Caco-2 (cell line): Measurements from ENCODE around the gene FOXJ3. TPM values are rescaled to one million over a fixed set of nuclear protein-coding genes. Genes with fewer than 3 reads are reported as not detected.

ENCODE experiments used
- BruUV-seq: library from RNA; stranded (reverse); fragments of 400-500 nt; replicated peaks from 2 replicates; lab custom pipeline; 2021; lab: Mats Ljungman, UMichigan
- CTCF ChIA-PET: fragments of 300-600 bp; sonication (Branson Sonifier 250); formaldehyde crosslinking; loops from one replicate; lab custom pipeline; 2022; ENCODE audit warnings: antibody characterized with exemption; lab: Charles Lee
- POLR2A ChIA-PET: fragments of 300-600 bp; sonication (Branson Sonifier 250); formaldehyde crosslinking; loops from one replicate; lab custom pipeline; 2022; ENCODE audit warnings: antibody characterized with exemption; lab: Charles Lee
- DNase-seq, 2 experiments: peaks; one replicate each; pipeline versions ENCODE4 v3.0.0 to v3.0.0-alpha.2; 2020 to 2022
- H3K27me3 ChIP-seq: replicated peaks from 2 replicates; pipeline ENCODE4 v1.6.0; 2011; ENCODE audit warnings: low read length; ENCODE audit not compliant: control insufficient read depth, insufficient read depth
- H3K36me3 ChIP-seq: 2 replicates; pipeline ENCODE4 v1.5.1; 2011; ENCODE audit warnings: low read length; ENCODE audit not compliant: control insufficient read depth, insufficient read depth
- H3K4me1 ChIP-seq: fragments of 250-450 bp; sonication (Bioruptor Pico); 2 replicates; pipeline ENCODE4 v1.5.1; 2020; ENCODE audit warnings: mild to moderate bottlenecking
- H3K4me3 ChIP-seq: 2 replicates; pipeline ENCODE4 v1.5.1; 2011; ENCODE audit warnings: low read depth, mild to moderate bottlenecking, control low read depth, low read length
- H3K9me3 ChIP-seq: fragments of 250-450 bp; sonication (Bioruptor Pico); 2 replicates; pipeline ENCODE4 v1.5.1; 2020; ENCODE audit warnings: mild to moderate bottlenecking, moderate library complexity
- H3K27ac Mint-ChIP-seq: one replicate; pipeline ENCODE4 v1.8.0; 2022; ENCODE audit warnings: mixed read lengths; ENCODE audit not compliant: unreplicated experiment
- H3K27me3 Mint-ChIP-seq: one replicate; pipeline ENCODE4 v1.8.0; 2022; ENCODE audit warnings: mixed read lengths; ENCODE audit not compliant: insufficient read depth, unreplicated experiment
- H3K36me3 Mint-ChIP-seq: one replicate; pipeline ENCODE4 v1.8.0; 2022; ENCODE audit warnings: mild to moderate bottlenecking, mixed read lengths; ENCODE audit not compliant: insufficient read depth, unreplicated experiment
- H3K4me1 Mint-ChIP-seq: one replicate; pipeline ENCODE4 v1.8.0; 2022; ENCODE audit warnings: low read depth, mixed read lengths; ENCODE audit not compliant: unreplicated experiment
- H3K4me3 Mint-ChIP-seq: one replicate; pipeline ENCODE4 v1.8.0; 2022; ENCODE audit warnings: mild to moderate bottlenecking, moderate library complexity, mixed read lengths; ENCODE audit not compliant: unreplicated experiment
- H3K9me3 Mint-ChIP-seq: one replicate; pipeline ENCODE4 v1.8.0; 2022; ENCODE audit warnings: mixed read lengths; ENCODE audit not compliant: unreplicated experiment
- intact Hi-C: fragments of 100-400 bp; cut with micrococcal nuclease; formaldehyde crosslinking; loops from one replicate; pipeline ENCODE4 v1.10.0; 2022; ENCODE audit not compliant: unreplicated experiment
- total RNA-seq: library from RNA; stranded (reverse); gene quantifications from 2 replicates; pipeline ENCODE4 v1.2.3, GENCODE V29; 2022
- TF ChIP-seq, protein P1 (sequence below), 2 experiments: fragments of 200-600 bp in 1 of 2; IDR thresholded peaks; 1 replicate in 1 of 2; 2 replicates in 1 of 2; pipeline versions ENCODE4 v1.5.1 to v1.8.0; 2011 to 2022; ENCODE audit warnings: antibody characterized with exemption in 1 of 2, control low read depth in 1 of 2, inconsistent platforms in 1 of 2, low read depth in 1 of 2, low read length in 1 of 2, mild to moderate bottlenecking in 1 of 2, moderate library complexity in 1 of 2; ENCODE audit not compliant: insufficient read depth in 1 of 2, severe bottlenecking in 1 of 2, unreplicated experiment in 1 of 2

Gene FOXJ3
- total RNA-seq, 1 experiment from 2014 or later, result 60.2 TPM

DNA sequence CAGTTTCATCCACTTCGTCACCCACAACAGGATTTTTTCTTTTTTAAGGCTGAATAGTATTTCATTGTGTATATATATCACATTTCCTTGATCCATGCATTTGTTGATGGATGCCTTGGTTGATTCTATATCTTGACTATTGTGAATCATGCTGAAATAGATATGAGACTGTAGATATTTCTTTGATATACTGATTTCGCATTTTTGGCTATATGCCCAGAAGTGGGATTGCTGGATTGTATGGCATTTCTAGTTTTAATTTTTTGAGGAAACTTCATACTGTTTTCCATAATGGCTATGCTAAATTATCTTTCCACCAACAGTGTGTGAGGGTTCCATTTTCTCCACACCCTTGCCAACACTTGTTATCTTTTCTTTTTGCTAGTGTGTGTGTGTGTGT is 176.8 kb downstream of the FOXJ3 start:
- no peaks in the 10 kb centered on the region for H3K27me3 ChIP-seq
- H3K27ac Mint-ChIP-seq, result no peak overlapping the region
- TF ChIP-seq, protein P1, sequence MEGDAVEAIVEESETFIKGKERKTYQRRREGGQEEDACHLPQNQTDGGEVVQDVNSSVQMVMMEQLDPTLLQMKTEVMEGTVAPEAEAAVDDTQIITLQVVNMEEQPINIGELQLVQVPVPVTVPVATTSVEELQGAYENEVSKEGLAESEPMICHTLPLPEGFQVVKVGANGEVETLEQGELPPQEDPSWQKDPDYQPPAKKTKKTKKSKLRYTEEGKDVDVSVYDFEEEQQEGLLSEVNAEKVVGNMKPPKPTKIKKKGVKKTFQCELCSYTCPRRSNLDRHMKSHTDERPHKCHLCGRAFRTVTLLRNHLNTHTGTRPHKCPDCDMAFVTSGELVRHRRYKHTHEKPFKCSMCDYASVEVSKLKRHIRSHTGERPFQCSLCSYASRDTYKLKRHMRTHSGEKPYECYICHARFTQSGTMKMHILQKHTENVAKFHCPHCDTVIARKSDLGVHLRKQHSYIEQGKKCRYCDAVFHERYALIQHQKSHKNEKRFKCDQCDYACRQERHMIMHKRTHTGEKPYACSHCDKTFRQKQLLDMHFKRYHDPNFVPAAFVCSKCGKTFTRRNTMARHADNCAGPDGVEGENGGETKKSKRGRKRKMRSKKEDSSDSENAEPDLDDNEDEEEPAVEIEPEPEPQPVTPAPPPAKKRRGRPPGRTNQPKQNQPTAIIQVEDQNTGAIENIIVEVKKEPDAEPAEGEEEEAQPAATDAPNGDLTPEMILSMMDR (IDR thresholded peaks at IDR 0.05; ENCODE audit: insufficient read depth in 1 of 2, low read depth in 1 of 2, low read length in 1 of 2, severe bottlenecking in 1 of 2, unreplicated experiment in 1 of 2), result no peak
- 0 out of 2 replicates have a peak, but pooled peaks cover 2% of the 10 kb centered on the region for H3K4me1 ChIP-seq
- H3K4me1 Mint-ChIP-seq, result peaks cover 7% of the 10 kb centered on the region
- peaks cover 9% of the 10 kb centered on the region; the same call in 1 of the 2 replicates for H3K9me3 ChIP-seq
- DNase-seq, result no peak
- H3K9me3 Mint-ChIP-seq, result no peaks in the 10 kb centered on the region
- peaks cover 6% of the 10 kb centered on the region for H3K36me3 Mint-ChIP-seq
- H3K4me3 Mint-ChIP-seq, result no peak overlapping the region
- intact Hi-C loops, result no loop called here
- no peaks in the 10 kb centered on the region for H3K36me3 ChIP-seq
- POLR2A ChIA-PET, result no interaction called here
- H3K4me3 ChIP-seq, result no peak overlapping the region
- BruUV-seq, result no TSS peak
- no peaks in the 10 kb centered on the region for H3K27me3 Mint-ChIP-seq
- CTCF ChIA-PET, result no interaction called here

- peaks cover 7% of the 10 kb centered on the region; the same call in 1 of the 2 replicates for H3K4me1 ChIP-seq
- no peak overlapping the region for H3K4me3 Mint-ChIP-seq
- H3K36me3 ChIP-seq, result no peaks in the 10 kb centered on the region
- peaks cover 9% of the 10 kb centered on the region; the same call in 1 of the 2 replicates for H3K9me3 ChIP-seq
- no peak overlapping the region for H3K4me3 ChIP-seq
- no peak for DNase-seq
- ChIA-PET POLR2A (no interaction called here), CTCF (no interaction called here)
- H3K27me3 Mint-ChIP-seq, result no peaks in the 10 kb centered on the region
- intact Hi-C loops, result no loop called here
- no TSS peak for BruUV-seq
- H3K36me3 Mint-ChIP-seq, result peaks cover 6% of the 10 kb centered on the region
- no peak overlapping the region for H3K27ac Mint-ChIP-seq
- TF ChIP-seq, protein P1 (IDR thresholded peaks at IDR 0.05; ENCODE audit: insufficient read depth in 1 of 2, low read depth in 1 of 2, low read length in 1 of 2, severe bottlenecking in 1 of 2, unreplicated experiment in 1 of 2), result no peak
- H3K4me1 Mint-ChIP-seq, result peaks cover 7% of the 10 kb centered on the region
- no peaks in the 10 kb centered on the region for H3K9me3 Mint-ChIP-seq
- H3K27me3 ChIP-seq, result no peaks in the 10 kb centered on the region
Measured at GRCh38 chr1:42157667-42158066, 177.4 kb downstream of the FOXJ3 start.

GRCh38 chr1:42155362-42155761 is 179.7 kb downstream of the FOXJ3 start:
- no peak overlapping the region for H3K4me3 ChIP-seq
- H3K4me3 Mint-ChIP-seq, result no peak overlapping the region
- TF ChIP-seq, protein P1 (IDR thresholded peaks at IDR 0.05; ENCODE audit: insufficient read depth in 1 of 2, low read depth in 1 of 2, low read length in 1 of 2, severe bottlenecking in 1 of 2, unreplicated experiment in 1 of 2), result no peak
- no peak for DNase-seq
- peaks cover 15% of the 10 kb centered on the region for H3K4me1 ChIP-seq
- no peaks in the 10 kb centered on the region for H3K36me3 ChIP-seq
- no peaks in the 10 kb centered on the region for H3K27me3 ChIP-seq
- BruUV-seq, result no TSS peak
- peaks cover 6% of the 10 kb centered on the region for H3K36me3 Mint-ChIP-seq
- H3K27me3 Mint-ChIP-seq, result no peaks in the 10 kb centered on the region
- H3K4me1 Mint-ChIP-seq, result peaks cover 7% of the 10 kb centered on the region
- intact Hi-C loops, result no loop called here
- H3K9me3 ChIP-seq, result peaks cover 3% of the 10 kb centered on the region; the same call in 1 of the 2 replicates
- no peaks in the 10 kb centered on the region for H3K9me3 Mint-ChIP-seq
- ChIA-PET CTCF (no interaction called here), POLR2A (no interaction called here)
- H3K27ac Mint-ChIP-seq, result no peak overlapping the region
